Right kidney (tissue), 1 donor: ENCODE results near the gene RTN1.
A peak's percentile ranks its signal among the peaks of the same experiment; 100 is the strongest.

Source experiments
- DNase-seq: peaks from one replicate; pipeline ENCODE4 v3.0.0-alpha.2; 2016

RTN1 gene

GRCh38 chr14:59803052-59803540 is 67.5 kb downstream of the RTN1 start:
- DNase-seq = no peak

GRCh38 chr14:59788176-59788575 is 82.4 kb downstream of the RTN1 start:
- DNase-seq = no peak

- DNase-seq = no peak
These were observed 83.4 kb downstream of the RTN1 start for GRCh38 chr14:59787045-59787674.

- DNase-seq = no peak
These were observed 84.9 kb downstream of the RTN1 start for GRCh38 chr14:59785629-59786028.

GRCh38 chr14:59782760-59783159 is 87.8 kb downstream of the RTN1 start:
- DNase-seq = no peak

- no peak for DNase-seq
These were observed 93.5 kb downstream of the RTN1 start for GRCh38 chr14:59777006-59777579.

- no peak for DNase-seq
These were observed 94.1 kb downstream of the RTN1 start for GRCh38 chr14:59776468-59776867.

- DNase-seq = no peak
These were observed 98.3 kb downstream of the RTN1 start for GRCh38 chr14:59772233-59772632.

GRCh38 chr14:59771577-59771976 is 99.0 kb downstream of the RTN1 start:
- DNase-seq = no peak

GRCh38 chr14:59769586-59769985 is 101.0 kb downstream of the RTN1 start:
- DNase-seq = no peak

- no peak for DNase-seq
These were observed 101.7 kb downstream of the RTN1 start for GRCh38 chr14:59768855-59769375.

GRCh38 chr14:59761851-59762250 is 108.7 kb downstream of the RTN1 start:
- DNase-seq = no peak

- DNase-seq = no peak
These were observed 115.0 kb downstream of the RTN1 start for GRCh38 chr14:59755409-59756135.

GRCh38 chr14:59754256-59754655 is 116.3 kb downstream of the RTN1 start:
- DNase-seq = no peak

GRCh38 chr14:59753512-59753911 is 117.1 kb downstream of the RTN1 start:
- no peak for DNase-seq

- no peak for DNase-seq
These were observed 119.0 kb downstream of the RTN1 start for GRCh38 chr14:59751578-59751977.

- no peak for DNase-seq
These were observed 130.8 kb downstream of the RTN1 start for GRCh38 chr14:59739794-59740193.

GRCh38 chr14:59728304-59728703 is 142.3 kb downstream of the RTN1 start:
- DNase-seq = no peak

GRCh38 chr14:59727073-59727661 is 143.4 kb downstream of the RTN1 start:
- no peak for DNase-seq

GRCh38 chr14:59711080-59711479 is 159.5 kb downstream of the RTN1 start:
- DNase-seq = no peak

- DNase-seq = peak; percentile 14
These were observed 162.6 kb downstream of the RTN1 start for GRCh38 chr14:59707778-59708561.

GRCh38 chr14:59705866-59706265 is 164.7 kb downstream of the RTN1 start:
- no peak for DNase-seq
